Gastrocnemius medialis (tissue), 4 donors: ENCODE data around the gene SSTR4. TPM values are rescaled to one million over a fixed set of nuclear protein-coding genes. Genes with fewer than 3 reads are reported as not detected.

ENCODE experiments used
- ATAC-seq, 2 donors: fragments of 150-250 bp; one replicate each; pipeline ENCODE4 v1.9.1; 2016
- DNase-seq, 2 donors: peaks; one replicate each; pipeline ENCODE4 v3.0.0-alpha.2; 2019
- H3K27ac ChIP-seq, 4 donors: fragments of 200-600 bp; sonication (generic); 1 replicate in 1 of 4; 2 replicates in 3 of 4; pipeline ENCODE4 v1.5.1; 2016 to 2018; ENCODE audit warnings: mild to moderate bottlenecking in 2 of 4, moderate library complexity in 1 of 4
- H3K27me3 ChIP-seq, 3 donors: fragments of 200-600 bp; sonication (generic) in 2 of 3; 1 replicate in 1 of 3; 2 replicates in 2 of 3; pipeline versions ENCODE4 v1.5.1 to v1.6.0; 2016 to 2019; ENCODE audit warnings: mild to moderate bottlenecking in 1 of 3, moderate library complexity in 1 of 3
- H3K36me3 ChIP-seq, 2 donors: fragments of 200-600 bp; sonication (generic) in 1 of 2; one replicate each; pipeline ENCODE4 v1.5.1; 2017 to 2018
- H3K4me1 ChIP-seq, 2 donors: fragments of 200-600 bp; sonication (generic) in 1 of 2; one replicate each; pipeline ENCODE4 v1.5.1; 2016 to 2017; ENCODE audit warnings: mild to moderate bottlenecking in 2 of 2
- H3K4me3 ChIP-seq, 4 donors: fragments of 200-600 bp; sonication (generic) in 3 of 4; 1 replicate in 1 of 4; 2 replicates in 3 of 4; pipeline ENCODE4 v1.5.1; 2016 to 2019; ENCODE audit warnings: mild to moderate bottlenecking in 2 of 4
- H3K9me3 ChIP-seq, 3 donors: fragments of 200-600 bp; sonication (generic) in 2 of 3; 1 replicate in 1 of 3; 2 replicates in 2 of 3; pipeline ENCODE4 v1.5.1; 2016 to 2019
- CTCF ChIP-seq, 5 experiments: fragments of 450-650 bp in 3 of 5; fragments of 200-600 bp in 2 of 5; sonication (generic) in 2 of 5; IDR thresholded peaks in 4 of 5; conservative IDR thresholded peaks in 1 of 5; 1 replicate in 4 of 5; 2 replicates in 1 of 5; pipeline ENCODE4 v1.5.1; 2016 to 2019; ENCODE audit warnings: antibody characterized with exemption in 5 of 5, mild to moderate bottlenecking in 3 of 5, moderate library complexity in 3 of 5
- POLR2A ChIP-seq, 2 donors: fragments of 450-650 bp; IDR thresholded peaks; one replicate each; pipeline ENCODE4 v1.6.1; 2017; ENCODE audit warnings: antibody characterized with exemption in 2 of 2, mild to moderate bottlenecking in 2 of 2, moderate library complexity in 2 of 2
- in situ Hi-C, 4 donors: fragments of 200-750 bp; cut with MboI; loops; one replicate each; pipeline versions ENCODE4 v1.15.0 to v1.8.0; 2017; ENCODE audit warnings: low sequenced_read_pairs in 4 of 4
- intact Hi-C: fragments of 100-400 bp; cut with DNase I; formaldehyde crosslinking; loops from one replicate; pipeline ENCODE4 v1.15.1; 2023; ENCODE audit warnings: low total_unique reads
- total RNA-seq, 4 donors: library from RNA; depleted of rRNA; stranded (reverse); fragments of >200 nt; gene quantifications; one replicate each; pipeline versions ENCODE4 v1.1.0 to v1.2.3, GENCODE V29; 2016

SSTR4 gene
- total RNA-seq, 4 donors from 2014 or later, result not detected

GRCh38 chr20:23018432-23018831 lies 16.7 kb upstream of the SSTR4 start:
- TF ChIP-seq CTCF (IDR thresholded peaks at IDR 0.05 in 4 of 5, conservative IDR thresholded peaks at IDR 0.05 in 1 of 5), result no peak
- TF ChIP-seq POLR2A (IDR thresholded peaks at IDR 0.05), result no peak
- H3K9me3 ChIP-seq, result no peaks in the 10 kb centered on the region
- H3K27ac ChIP-seq, result no peak overlapping the region
- ATAC-seq, result no peak
- no peaks in the 10 kb centered on the region for H3K27me3 ChIP-seq
- DNase-seq, result no peak
- H3K36me3 ChIP-seq, result no peaks in the 10 kb centered on the region
- no peak overlapping the region for H3K4me3 ChIP-seq
- intact Hi-C loops (no loop called here), in situ Hi-C loops (loop anchor here in 1 of 4 donors (25.0 kb wide), 1 partner anchor 106 kb away; no protein-coding TSS in a partner anchor)
- peaks cover 0 to 4% of the 10 kb centered on the region in 2 donors for H3K4me1 ChIP-seq

GRCh38 chr20:23018941-23019340 lies 16.2 kb upstream of the SSTR4 start:
- intact Hi-C loops, result no loop called here
- DNase-seq (no peak), ATAC-seq (peak in 1 of 2 donors; percentile 24)
- Histone ChIP-seq H3K36me3 (no peaks in the 10 kb centered on the region), H3K4me3 (no peak overlapping the region), H3K4me1 (peaks cover 0 to 4% of the 10 kb centered on the region in 2 donors), H3K27me3 (no peaks in the 10 kb centered on the region), H3K9me3 (no peaks in the 10 kb centered on the region), H3K27ac (no peak overlapping the region)
- in situ Hi-C loops, result loop anchor here in 1 of 4 donors (25.0 kb wide), 1 partner anchor 107 kb away; no protein-coding TSS in a partner anchor
- TF ChIP-seq POLR2A (IDR thresholded peaks at IDR 0.05) (no peak), CTCF (IDR thresholded peaks at IDR 0.05 in 4 of 5, conservative IDR thresholded peaks at IDR 0.05 in 1 of 5) (no peak)

GRCh38 chr20:23019403-23019802 lies 15.7 kb upstream of the SSTR4 start:
- Histone ChIP-seq H3K27me3 (no peaks in the 10 kb centered on the region), H3K27ac (no peak overlapping the region), H3K4me3 (no peak overlapping the region), H3K36me3 (no peaks in the 10 kb centered on the region), H3K4me1 (peaks cover 0 to 4% of the 10 kb centered on the region in 2 donors), H3K9me3 (no peaks in the 10 kb centered on the region)
- in situ Hi-C loops, result loop anchor here in 1 of 4 donors (25.0 kb wide), 1 partner anchor 107 kb away; no protein-coding TSS in a partner anchor
- TF ChIP-seq POLR2A (IDR thresholded peaks at IDR 0.05) (no peak), CTCF (IDR thresholded peaks at IDR 0.05 in 4 of 5, conservative IDR thresholded peaks at IDR 0.05 in 1 of 5) (no peak)
- DNase-seq (peak in 1 of 2 donors; percentile 23), ATAC-seq (peak; percentile 30 to 44)
- intact Hi-C loops, result no loop called here

- DNase-seq, result no peak
- Histone ChIP-seq H3K36me3 (no peaks in the 10 kb centered on the region), H3K27me3 (no peaks in the 10 kb centered on the region), H3K9me3 (no peaks in the 10 kb centered on the region), H3K4me3 (no peak overlapping the region), H3K27ac (no peak overlapping the region), H3K4me1 (peaks cover 0 to 4% of the 10 kb centered on the region in 2 donors)
- in situ Hi-C loops, result loop anchor here in 1 of 4 donors (25.0 kb wide), 1 partner anchor 108 kb away; no protein-coding TSS in a partner anchor
- ATAC-seq, result no peak
- intact Hi-C loops, result no loop called here
- TF ChIP-seq POLR2A (IDR thresholded peaks at IDR 0.05) (no peak), CTCF (IDR thresholded peaks at IDR 0.05 in 4 of 5, conservative IDR thresholded peaks at IDR 0.05 in 1 of 5) (no peak)
Measured at GRCh38 chr20:23020230-23021018, 14.7 kb upstream of the SSTR4 start.
